ENCODE measurements around the gene RBM28. TPM values are rescaled to one million over a fixed set of nuclear protein-coding genes. Genes with fewer than 3 reads are reported as not detected.

Gene RBM28
- total and polyA plus RNA-seq, 10 donors = 11.0 to 45.8 (median 29.5) TPM

DNA sequence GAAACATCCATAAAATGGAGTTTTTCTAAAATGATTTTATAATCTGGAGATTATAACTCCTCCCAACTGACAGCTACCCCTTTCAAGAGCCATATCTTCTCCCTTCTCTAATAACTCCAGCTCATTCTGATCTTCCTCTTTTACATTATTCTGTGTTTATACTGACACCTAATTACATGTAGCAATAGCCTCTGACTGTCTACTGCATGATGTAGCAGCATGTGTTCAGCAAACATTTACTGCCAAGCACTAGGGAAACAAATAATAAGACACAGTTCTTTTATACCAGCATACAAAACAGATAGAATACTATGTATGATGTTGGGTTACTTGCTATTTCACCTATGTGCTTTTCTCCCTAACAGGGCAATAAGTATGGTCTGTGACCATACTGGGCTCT is 20.7 kb downstream of the RBM28 start:
- Histone ChIP-seq H3K4me1 (peaks cover 4 to 44% (median 27%) of the 10 kb centered on the region in 6 donors), H3K9me3 (no peaks in the 10 kb centered on the region), H3K27me3 (replicated peaks in 1 of 7) (no peaks in the 10 kb centered on the region), H3K4me3 (no peak overlapping the region), H3K36me3 (peaks cover 11 to 98% (median 87%) of the 10 kb centered on the region in 6 donors), H3K27ac (no peak overlapping the region)
- DNase-seq = no peak
- TF ChIP-seq POLR2A (IDR thresholded peaks at IDR 0.05) = no peak
- intact Hi-C loops (cut with DNase I; ENCODE audit: low total_unique reads) = no loop called here

DNA sequence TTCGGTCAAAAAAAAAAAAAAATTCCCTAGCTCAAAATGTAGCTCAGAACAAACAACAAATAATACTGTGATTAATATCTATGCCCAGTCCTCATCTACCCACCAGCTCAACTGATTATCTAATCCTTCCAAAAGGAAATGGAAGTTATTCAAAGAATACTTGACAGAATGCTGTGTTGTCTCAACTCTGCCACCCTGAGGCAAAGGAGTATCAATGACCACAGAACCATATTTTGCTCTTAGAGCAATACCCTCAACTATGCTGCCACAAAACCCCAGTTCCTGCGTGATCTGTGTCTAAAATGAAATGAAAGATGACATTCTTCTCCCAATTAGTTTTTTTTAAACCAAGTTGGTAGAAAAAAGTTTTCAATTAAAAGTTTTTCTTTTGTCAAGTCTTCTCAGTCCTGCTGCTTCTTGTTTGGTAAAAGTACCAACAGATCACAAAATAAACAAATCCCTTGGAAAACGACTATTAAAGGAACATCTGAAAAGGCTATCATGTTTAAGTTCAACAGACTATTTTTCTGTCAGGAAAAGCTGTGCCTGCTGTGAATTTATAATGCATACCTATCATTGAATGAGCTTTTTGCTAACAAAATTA is 21.6 kb downstream of the RBM28 start:
- no peak for DNase-seq
- Histone ChIP-seq H3K27me3 (replicated peaks in 1 of 7) (no peaks in the 10 kb centered on the region), H3K36me3 (peaks cover 11 to 98% (median 87%) of the 10 kb centered on the region in 6 donors), H3K27ac (peak overlapping the region in 4 of 8 donors; percentile 21 to 77 (median 68)), H3K4me1 (peaks cover 4 to 53% (median 30%) of the 10 kb centered on the region in 6 donors), H3K9me3 (no peaks in the 10 kb centered on the region), H3K4me3 (no peak overlapping the region)
- intact Hi-C loops (cut with DNase I; ENCODE audit: low total_unique reads) = no loop called here
- 45 to 67% (median 61%) methylated on average over 3 of the region's 3 CpGs for WGBS, 5 donors
- TF ChIP-seq POLR2AphosphoS5 (IDR thresholded peaks at IDR 0.05) (no peak), POLR2A (IDR thresholded peaks at IDR 0.05) (no peak)
- TF ChIP-seq, protein P1, sequence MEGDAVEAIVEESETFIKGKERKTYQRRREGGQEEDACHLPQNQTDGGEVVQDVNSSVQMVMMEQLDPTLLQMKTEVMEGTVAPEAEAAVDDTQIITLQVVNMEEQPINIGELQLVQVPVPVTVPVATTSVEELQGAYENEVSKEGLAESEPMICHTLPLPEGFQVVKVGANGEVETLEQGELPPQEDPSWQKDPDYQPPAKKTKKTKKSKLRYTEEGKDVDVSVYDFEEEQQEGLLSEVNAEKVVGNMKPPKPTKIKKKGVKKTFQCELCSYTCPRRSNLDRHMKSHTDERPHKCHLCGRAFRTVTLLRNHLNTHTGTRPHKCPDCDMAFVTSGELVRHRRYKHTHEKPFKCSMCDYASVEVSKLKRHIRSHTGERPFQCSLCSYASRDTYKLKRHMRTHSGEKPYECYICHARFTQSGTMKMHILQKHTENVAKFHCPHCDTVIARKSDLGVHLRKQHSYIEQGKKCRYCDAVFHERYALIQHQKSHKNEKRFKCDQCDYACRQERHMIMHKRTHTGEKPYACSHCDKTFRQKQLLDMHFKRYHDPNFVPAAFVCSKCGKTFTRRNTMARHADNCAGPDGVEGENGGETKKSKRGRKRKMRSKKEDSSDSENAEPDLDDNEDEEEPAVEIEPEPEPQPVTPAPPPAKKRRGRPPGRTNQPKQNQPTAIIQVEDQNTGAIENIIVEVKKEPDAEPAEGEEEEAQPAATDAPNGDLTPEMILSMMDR (IDR thresholded peaks at IDR 0.05 in 8 of 11, conservative IDR thresholded peaks at IDR 0.05 in 3 of 11) = peak in 6 of 11 experiments; percentile 26 to 55 (median 48)

DNA sequence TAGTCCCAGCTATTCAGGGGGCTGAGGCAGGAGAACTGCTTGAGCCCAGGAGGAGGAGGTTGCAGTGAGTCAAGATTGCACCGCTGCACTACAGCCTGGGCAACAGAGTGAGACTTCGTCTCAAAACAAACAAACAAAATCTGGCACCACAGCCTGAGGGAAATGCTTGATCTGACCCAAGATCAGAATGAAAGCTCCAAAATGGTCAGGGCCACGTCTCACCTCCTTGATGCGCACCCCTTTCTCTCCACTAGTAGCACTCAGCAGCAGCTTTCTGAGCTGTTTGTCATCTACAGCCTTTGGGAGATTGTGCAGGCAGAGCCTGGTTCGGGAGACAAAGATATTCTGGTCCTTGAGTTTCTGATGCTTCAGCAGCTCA is 22.7 kb downstream of the RBM28 start:
- TF ChIP-seq POLR2A (IDR thresholded peaks at IDR 0.05) = no peak
- TF ChIP-seq POLR2AphosphoS5 (IDR thresholded peaks at IDR 0.05) = no peak
- TF ChIP-seq, protein P1 (IDR thresholded peaks at IDR 0.05 in 8 of 11, conservative IDR thresholded peaks at IDR 0.05 in 3 of 11) = no peak
- WGBS, 5 donors = 59 to 85% (median 79%) methylated on average over 4 to 5 of the region's 5 CpGs
- DNase-seq = no peak
- Histone ChIP-seq H3K9me3 (no peaks in the 10 kb centered on the region), H3K27me3 (replicated peaks in 1 of 7) (no peaks in the 10 kb centered on the region), H3K4me3 (no peak overlapping the region), H3K4me1 (peaks cover 4 to 55% (median 31%) of the 10 kb centered on the region in 6 donors), H3K27ac (peak overlapping the region in 5 of 8 donors; percentile 21 to 77 (median 67)), H3K36me3 (peaks cover 14 to 98% (median 87%) of the 10 kb centered on the region in 6 donors)
- intact Hi-C loops (cut with DNase I; ENCODE audit: low total_unique reads) = no loop called here

DNA sequence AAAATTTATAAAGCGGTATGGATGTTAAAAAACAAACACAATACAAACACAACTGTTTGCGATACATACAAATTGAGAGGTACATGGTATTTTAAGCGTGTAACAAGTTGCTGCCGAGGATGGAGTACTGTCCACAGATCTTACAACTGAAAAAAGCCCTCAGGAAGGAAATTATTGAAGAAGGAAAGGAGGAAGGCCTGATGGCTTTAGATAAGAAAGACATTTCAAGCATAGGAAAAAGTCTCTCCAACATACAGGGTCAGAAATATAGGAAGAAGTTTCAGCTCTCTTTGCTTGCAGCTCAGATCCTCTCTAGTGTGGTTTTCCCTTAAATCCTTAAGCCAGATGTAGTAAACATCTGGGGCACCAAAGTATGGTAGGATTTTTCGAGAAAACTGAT is 25.0 kb downstream of the RBM28 start:
- Histone ChIP-seq H3K27me3 (replicated peaks in 1 of 7) (no peaks in the 10 kb centered on the region), H3K9me3 (no peaks in the 10 kb centered on the region), H3K4me1 (peaks cover 4 to 55% (median 31%) of the 10 kb centered on the region in 6 donors), H3K4me3 (no peak overlapping the region), H3K27ac (peak overlapping the region in 3 of 8 donors; percentile 67 to 78 (median 69)), H3K36me3 (peaks cover 13 to 98% (median 84%) of the 10 kb centered on the region in 6 donors)
- intact Hi-C loops (cut with DNase I; ENCODE audit: low total_unique reads) = no loop called here
- whole genome bisulfite sequencing, 5 donors = 37 to 53% (median 43%) methylated on average over 5 of the region's 5 CpGs
- no peak for DNase-seq
- no peak for TF ChIP-seq POLR2AphosphoS5 (IDR thresholded peaks at IDR 0.05)
- TF ChIP-seq, protein P1 (IDR thresholded peaks at IDR 0.05 in 8 of 11, conservative IDR thresholded peaks at IDR 0.05 in 3 of 11) = no peak
- no peak for TF ChIP-seq POLR2A (IDR thresholded peaks at IDR 0.05)
